Activated CD4-positive, alpha-beta T cell treated with anti-CD3 and anti-CD28 coated beads for 36 hours (primary cell): ENCODE measurements around the gene DHX29. TPM values are rescaled to one million over a fixed set of nuclear protein-coding genes. Genes with fewer than 3 reads are reported as not detected.

ENCODE experiments used
- ATAC-seq: fragments of 200-7000 bp; cut with Tn5 transposase; one replicate; pipeline ENCODE4 v1.10.0; 2021; ENCODE audit warnings: mild to moderate bottlenecking, moderate library complexity
- CTCF ChIA-PET: fragments of 350-600 bp; sonication (Branson Sonifier 250); formaldehyde crosslinking; loops from one replicate; lab custom pipeline; 2021; ENCODE audit warnings: antibody characterized with exemption; lab: Charles Lee
- POLR2A ChIA-PET: fragments of 350-600 bp; sonication (Branson Sonifier 250); formaldehyde crosslinking; loops from one replicate; lab custom pipeline; 2021; ENCODE audit warnings: antibody characterized with exemption, inconsistent platforms; lab: Charles Lee
- DNase-seq: peaks from one replicate; pipeline ENCODE4 v3.0.0-alpha.2; 2020
- H3K27ac Mint-ChIP-seq: one replicate; pipeline ENCODE4 v1.8.0; 2021; ENCODE audit warnings: mixed read lengths
- H3K27me3 Mint-ChIP-seq: one replicate; pipeline ENCODE4 v1.8.0; 2021; ENCODE audit warnings: mixed read lengths
- H3K36me3 Mint-ChIP-seq: one replicate; pipeline ENCODE4 v1.8.0; 2021; ENCODE audit warnings: low read depth, mixed read lengths
- H3K4me1 Mint-ChIP-seq: one replicate; pipeline ENCODE4 v1.8.0; 2021; ENCODE audit warnings: mixed read lengths
- H3K4me3 Mint-ChIP-seq: one replicate; pipeline ENCODE4 v1.8.0; 2021; ENCODE audit warnings: mild to moderate bottlenecking, moderate library complexity, mixed read lengths
- H3K9me3 Mint-ChIP-seq: one replicate; pipeline ENCODE4 v1.8.0; 2021; ENCODE audit warnings: low read depth, mixed read lengths
- intact Hi-C, 2 experiments: fragments of 100-400 bp; cut with DNase I in 1 of 2; cut with micrococcal nuclease in 1 of 2; formaldehyde crosslinking; loops; one replicate each; pipeline versions ENCODE4 v1.14.2 to v1.15.1; 2022 to 2024; cut with DNase I, micrococcal nuclease
- total RNA-seq, 2 experiments: library from RNA; stranded (reverse); gene quantifications; one replicate each; pipeline ENCODE4 v1.2.3, GENCODE V29; 2021

DHX29 gene
- 10 to 100 TPM; 12.1 to 12.9 TPM for total RNA-seq

- Mint-ChIP-seq H3K4me1 (peaks cover 30% of the 10 kb centered on the region), H3K27me3 (no peaks in the 10 kb centered on the region), H3K9me3 (peaks cover 4% of the 10 kb centered on the region), H3K4me3 (no peak within 1 kb of the TSS), H3K36me3 (peaks cover 18% of the 10 kb centered on the region), H3K27ac (no peak within 1 kb of the TSS)
- ATAC-seq (peak; percentile 94), DNase-seq (peak; percentile 93)
- CTCF ChIA-PET = interaction anchor here (0.6 to 2.4 kb wide), 10 partner anchors 17 to 402 kb away, joined by 3 to 8 read pairs (median 3); no protein-coding TSS in a partner anchor
- intact Hi-C loops = loop anchor here (1.0 to 5.0 kb wide), 9 partner anchors 80 to 1867 kb away; partner anchors contain the start of genes MCIDAS (in 2 of the 2), ARL15 (in 1 of the 2), CDC20B (in 1 of the 2) and GPBP1 (in 1 of the 2)
- POLR2A ChIA-PET = interaction anchor here (0.6 to 1.4 kb wide), 5 partner anchors 11 to 671 kb away, joined by 3 to 12 read pairs (median 4); no protein-coding TSS in a partner anchor
Measured at GRCh38 chr5:55307383-55308253, at the start of gene DHX29, which contains the start of gene MTREX. Gene DHX29, minus strand, starts transcription at chr5:55307694. Its CDS starts 121 bp downstream, at chr5:55307573. Gene MTREX, plus strand, starts transcription at chr5:55307989. Its CDS starts 25 bp downstream, at chr5:55308014.

- intact Hi-C loops = no loop called here
- no peak for ATAC-seq
- H3K4me3 Mint-ChIP-seq = no peak overlapping the region
- H3K36me3 Mint-ChIP-seq = peaks cover 46% of the 10 kb centered on the region
- CTCF ChIA-PET = no interaction called here
- POLR2A ChIA-PET = interaction anchor here (0.6 kb wide), 1 partner anchor 16 kb away, joined by 3 read pairs; no protein-coding TSS in a partner anchor
- DNase-seq = no peak
- H3K9me3 Mint-ChIP-seq = no peaks in the 10 kb centered on the region
- H3K27ac Mint-ChIP-seq = no peak overlapping the region
- H3K27me3 Mint-ChIP-seq = no peaks in the 10 kb centered on the region
- peaks cover 3% of the 10 kb centered on the region for H3K4me1 Mint-ChIP-seq
Measured at GRCh38 chr5:55356896-55357295, 49.4 kb upstream of the DHX29 start.

- intact Hi-C loops = no loop called here
- POLR2A ChIA-PET = no interaction called here
- Mint-ChIP-seq H3K27me3 (no peaks in the 10 kb centered on the region), H3K36me3 (peaks cover 60% of the 10 kb centered on the region), H3K4me1 (peaks cover 2% of the 10 kb centered on the region), H3K27ac (no peak overlapping the region), H3K9me3 (no peaks in the 10 kb centered on the region), H3K4me3 (no peak overlapping the region)
- DNase-seq (no peak), ATAC-seq (no peak)
- CTCF ChIA-PET = no interaction called here
Measured at GRCh38 chr5:55350754-55351153, 43.3 kb upstream of the DHX29 start.

- Mint-ChIP-seq H3K9me3 (no peaks in the 10 kb centered on the region), H3K4me3 (no peak overlapping the region), H3K27ac (no peak overlapping the region), H3K4me1 (peaks cover 4% of the 10 kb centered on the region), H3K36me3 (peaks cover 70% of the 10 kb centered on the region), H3K27me3 (no peaks in the 10 kb centered on the region)
- intact Hi-C loops = loop anchor here in 1 of 2 experiments (10.0 kb wide), 1 partner anchor 857 kb away; no protein-coding TSS in a partner anchor
- DNase-seq (no peak), ATAC-seq (no peak)
- POLR2A ChIA-PET = no interaction called here
- CTCF ChIA-PET = interaction anchor here (2.1 kb wide), 1 partner anchor 345 kb away, joined by 8 read pairs; no protein-coding TSS in a partner anchor
Measured at GRCh38 chr5:55347786-55348185, 40.3 kb upstream of the DHX29 start.

GRCh38 chr5:55345327-55345726 is 37.8 kb upstream of the DHX29 start:
- intact Hi-C loops = loop anchor here in 1 of 2 experiments (10.0 kb wide), 1 partner anchor 859 kb away; no protein-coding TSS in a partner anchor
- POLR2A ChIA-PET = no interaction called here
- Mint-ChIP-seq H3K4me1 (peaks cover 8% of the 10 kb centered on the region), H3K9me3 (no peaks in the 10 kb centered on the region), H3K4me3 (no peak overlapping the region), H3K27ac (no peak overlapping the region), H3K27me3 (no peaks in the 10 kb centered on the region), H3K36me3 (peaks cover 66% of the 10 kb centered on the region)
- CTCF ChIA-PET = interaction anchor here (1.0 to 1.2 kb wide), 2 partner anchors 24 to 358 kb away, joined by 3 to 4 read pairs; no protein-coding TSS in a partner anchor
- ATAC-seq = no peak
- DNase-seq = no peak

- Mint-ChIP-seq H3K4me1 (peaks cover 8% of the 10 kb centered on the region), H3K27me3 (no peaks in the 10 kb centered on the region), H3K27ac (no peak overlapping the region), H3K36me3 (peaks cover 60% of the 10 kb centered on the region), H3K4me3 (no peak overlapping the region), H3K9me3 (no peaks in the 10 kb centered on the region)
- POLR2A ChIA-PET = no interaction called here
- intact Hi-C loops = loop anchor here (1.0 to 10.0 kb wide), 2 partner anchors 348 to 860 kb away; no protein-coding TSS in a partner anchor
- CTCF ChIA-PET = interaction anchor here (1.0 to 3.5 kb wide), 7 partner anchors 14 to 593 kb away, joined by 3 to 32 read pairs (median 6); no protein-coding TSS in a partner anchor
- ATAC-seq = no peak
- DNase-seq = peak; percentile 78
Measured at GRCh38 chr5:55344392-55344992, 37.0 kb upstream of the DHX29 start.

GRCh38 chr5:55343609-55344008 is 36.1 kb upstream of the DHX29 start:
- Mint-ChIP-seq H3K4me3 (no peak overlapping the region), H3K27me3 (no peaks in the 10 kb centered on the region), H3K9me3 (no peaks in the 10 kb centered on the region), H3K4me1 (peaks cover 17% of the 10 kb centered on the region), H3K36me3 (peaks cover 56% of the 10 kb centered on the region), H3K27ac (no peak overlapping the region)
- POLR2A ChIA-PET = no interaction called here
- ATAC-seq (no peak), DNase-seq (no peak)
- CTCF ChIA-PET = interaction anchor here (0.8 to 3.5 kb wide), 11 partner anchors 12 to 594 kb away, joined by 3 to 32 read pairs (median 6); no protein-coding TSS in a partner anchor
- intact Hi-C loops = loop anchor here (1.0 to 10.0 kb wide), 2 partner anchors 349 to 861 kb away; no protein-coding TSS in a partner anchor

- ChIA-PET CTCF (interaction anchor here (0.7 to 3.5 kb wide), 11 partner anchors 11 to 364 kb away, joined by 3 to 32 read pairs (median 6); no protein-coding TSS in a partner anchor), POLR2A (interaction anchor here (0.6 kb wide), 1 partner anchor 19 kb away, joined by 3 read pairs; no protein-coding TSS in a partner anchor)
- peaks cover 54% of the 10 kb centered on the region for H3K36me3 Mint-ChIP-seq
- H3K4me1 Mint-ChIP-seq = peaks cover 22% of the 10 kb centered on the region
- no peak for DNase-seq
- intact Hi-C loops = loop anchor here in 1 of 2 experiments (10.0 kb wide), 1 partner anchor 862 kb away; no protein-coding TSS in a partner anchor
- H3K4me3 Mint-ChIP-seq = no peak overlapping the region
- H3K9me3 Mint-ChIP-seq = no peaks in the 10 kb centered on the region
- no peak for ATAC-seq
- no peak overlapping the region for H3K27ac Mint-ChIP-seq
- no peaks in the 10 kb centered on the region for H3K27me3 Mint-ChIP-seq
Measured at GRCh38 chr5:55343107-55343506, 35.6 kb upstream of the DHX29 start.

GRCh38 chr5:55338810-55339243 is 31.3 kb upstream of the DHX29 start:
- Mint-ChIP-seq H3K27ac (peak overlapping the region; percentile 42), H3K36me3 (peaks cover 35% of the 10 kb centered on the region), H3K4me1 (peaks cover 28% of the 10 kb centered on the region), H3K4me3 (peak overlapping the region; percentile 4), H3K27me3 (no peaks in the 10 kb centered on the region), H3K9me3 (no peaks in the 10 kb centered on the region)
- ATAC-seq = peak; percentile 89
- intact Hi-C loops = loop anchor here in 1 of 2 experiments (2.0 kb wide), 1 partner anchor 26 kb away; no protein-coding TSS in a partner anchor
- ChIA-PET CTCF (interaction anchor here (0.6 to 1.5 kb wide), 3 partner anchors 10 to 101 kb away, joined by 4 to 5 read pairs (median 4); partner anchors contain the start of gene DHX29), POLR2A (interaction anchor here (0.6 to 1.0 kb wide), 3 partner anchors 12 to 132 kb away, joined by 3 to 8 read pairs (median 4); no protein-coding TSS in a partner anchor)
- peak; percentile 83 for DNase-seq

GRCh38 chr5:55338092-55338613 is 30.7 kb upstream of the DHX29 start:
- intact Hi-C loops = loop anchor here in 1 of 2 experiments (2.0 kb wide), 1 partner anchor 27 kb away; no protein-coding TSS in a partner anchor
- no peaks in the 10 kb centered on the region for H3K27me3 Mint-ChIP-seq
- DNase-seq (no peak), ATAC-seq (peak; percentile 27)
- H3K9me3 Mint-ChIP-seq = no peaks in the 10 kb centered on the region
- H3K4me1 Mint-ChIP-seq = peaks cover 28% of the 10 kb centered on the region
- H3K36me3 Mint-ChIP-seq = peaks cover 36% of the 10 kb centered on the region
- POLR2A ChIA-PET = interaction anchor here (0.6 to 1.0 kb wide), 2 partner anchors 21 to 133 kb away, joined by 3 to 4 read pairs; no protein-coding TSS in a partner anchor
- H3K27ac Mint-ChIP-seq = peak overlapping the region; percentile 58
- CTCF ChIA-PET = interaction anchor here (1.0 to 1.5 kb wide), 2 partner anchors 10 to 102 kb away, joined by 4 read pairs; no protein-coding TSS in a partner anchor
- H3K4me3 Mint-ChIP-seq = peak overlapping the region; percentile 4
